Stomach (tissue), 4 donors: ENCODE results near the gene HGD.

Source experiments
- POLR2A ChIP-seq, 4 donors: fragments of 450-650 bp; IDR thresholded peaks; one replicate each; pipeline ENCODE4 v1.6.1; 2016; ENCODE audit warnings: antibody characterized with exemption in 4 of 4, control low read depth in 2 of 4, mild to moderate bottlenecking in 1 of 4, moderate library complexity in 1 of 4
- TF ChIP-seq, protein P1 (sequence below), 7 experiments: fragments of 450-650 bp in 4 of 7; fragments of 200-600 bp in 3 of 7; sonication (generic) in 3 of 7; IDR thresholded peaks; one replicate each; pipeline ENCODE4 v1.5.1; 2016 to 2019; ENCODE audit warnings: antibody characterized with exemption in 7 of 7, control low read depth in 2 of 7, mild to moderate bottlenecking in 1 of 7

- TF ChIP-seq, protein P1, sequence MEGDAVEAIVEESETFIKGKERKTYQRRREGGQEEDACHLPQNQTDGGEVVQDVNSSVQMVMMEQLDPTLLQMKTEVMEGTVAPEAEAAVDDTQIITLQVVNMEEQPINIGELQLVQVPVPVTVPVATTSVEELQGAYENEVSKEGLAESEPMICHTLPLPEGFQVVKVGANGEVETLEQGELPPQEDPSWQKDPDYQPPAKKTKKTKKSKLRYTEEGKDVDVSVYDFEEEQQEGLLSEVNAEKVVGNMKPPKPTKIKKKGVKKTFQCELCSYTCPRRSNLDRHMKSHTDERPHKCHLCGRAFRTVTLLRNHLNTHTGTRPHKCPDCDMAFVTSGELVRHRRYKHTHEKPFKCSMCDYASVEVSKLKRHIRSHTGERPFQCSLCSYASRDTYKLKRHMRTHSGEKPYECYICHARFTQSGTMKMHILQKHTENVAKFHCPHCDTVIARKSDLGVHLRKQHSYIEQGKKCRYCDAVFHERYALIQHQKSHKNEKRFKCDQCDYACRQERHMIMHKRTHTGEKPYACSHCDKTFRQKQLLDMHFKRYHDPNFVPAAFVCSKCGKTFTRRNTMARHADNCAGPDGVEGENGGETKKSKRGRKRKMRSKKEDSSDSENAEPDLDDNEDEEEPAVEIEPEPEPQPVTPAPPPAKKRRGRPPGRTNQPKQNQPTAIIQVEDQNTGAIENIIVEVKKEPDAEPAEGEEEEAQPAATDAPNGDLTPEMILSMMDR (IDR thresholded peaks at IDR 0.05) = no peak
- TF ChIP-seq POLR2A (IDR thresholded peaks at IDR 0.05) = no peak
Measured at GRCh38 chr3:120706950-120707349, 24.9 kb upstream of the HGD start.
